Kidney (tissue), 14 donors: Measurements from ENCODE around the gene DPH6. TPM values are rescaled to one million over a fixed set of nuclear protein-coding genes. Genes with fewer than 3 reads are reported as not detected.
A peak's percentile ranks its signal among the peaks of the same experiment; 100 is the strongest.

Experiments used
- DNase-seq, 5 donors: peaks; one replicate each; pipeline ENCODE4 v3.0.0-alpha.2; 2013 to 2020
- FAIRE-seq: peaks from 2 replicates; lab custom pipeline; 2012; peaks lifted over from hg19 to GRCh38; lab: Jason Lieb, UNC
- H3K27ac ChIP-seq, 2 donors: one replicate each; pipeline ENCODE4 v1.7.0; 2013; ENCODE audit warnings: low read depth in 2 of 2, low read length in 2 of 2, inconsistent platforms in 1 of 2
- H3K27me3 ChIP-seq: one replicate; pipeline ENCODE4 v1.7.1; 2013; ENCODE audit warnings: low read length, inconsistent platforms; ENCODE audit not compliant: control insufficient read depth, insufficient read depth
- H3K36me3 ChIP-seq, 3 donors: one replicate each; pipeline versions ENCODE4 v1.7.0 to v1.7.1; 2013; ENCODE audit warnings: low read length in 3 of 3, control low read depth in 1 of 3, inconsistent platforms in 1 of 3; ENCODE audit not compliant: insufficient read depth in 3 of 3, control insufficient read depth in 2 of 3
- H3K4me1 ChIP-seq, 3 donors: one replicate each; pipeline versions ENCODE4 v1.7.0 to v1.7.1; 2013; ENCODE audit warnings: low read length in 3 of 3, inconsistent platforms in 1 of 3, low read depth in 1 of 3; ENCODE audit not compliant: control insufficient read depth in 2 of 3, insufficient read depth in 2 of 3
- H3K4me3 ChIP-seq, 3 donors: one replicate each; pipeline versions ENCODE4 v1.7.0 to v1.8.1; 2013; ENCODE audit warnings: low read length in 3 of 3, control low read depth in 1 of 3, inconsistent platforms in 1 of 3
- H3K9ac ChIP-seq, 3 donors: one replicate each; pipeline versions ENCODE4 v1.7.0 to v1.7.1; 2013; ENCODE audit warnings: low read length in 3 of 3, control low read depth in 1 of 3, inconsistent platforms in 1 of 3
- H3K9me3 ChIP-seq, 3 donors: one replicate each; pipeline versions ENCODE4 v1.7.0 to v1.7.1; 2013; ENCODE audit warnings: low read length in 3 of 3, control low read depth in 1 of 3, inconsistent platforms in 1 of 3; ENCODE audit not compliant: control insufficient read depth in 2 of 3, insufficient read depth in 1 of 3
- CTCF ChIP-seq: IDR thresholded peaks from 3 replicates; pipeline ENCODE4 v1.5.1; 2012; ENCODE audit warnings: mild to moderate bottlenecking, moderate library complexity, borderline replicate concordance; ENCODE audit not compliant: insufficient read depth; ENCODE audit errors: extremely low read depth
- intact Hi-C: fragments of 100-400 bp; cut with DNase I; formaldehyde crosslinking; loops from one replicate; pipeline ENCODE4 v1.11.1; 2022
- polyA plus RNA-seq: library from polyadenylated mRNA; stranded (reverse); fragments of 350-450 nt; fragmentation: Illumina TruSeq; extraction: RNeasy Lipid Tissue Mini Kit (QIAGEN cat#74804); gene quantifications from one replicate; pipeline ENCODE4 v1.2.3, GENCODE V29; 2014; ENCODE audit warnings: low read depth, low replicate concordance; ENCODE audit not compliant: insufficient read depth
- total RNA-seq: library from RNA; stranded (reverse); fragmentation: NEBNext Ultra II Directional; extraction: Animal tissue kit (Norgen Biotek cat#: 25700); gene quantifications from one replicate; pipeline ENCODE4 v1.2.1, GENCODE V29; 2021
- donor health status: control.
- donor health status: control.
- donor health status: control.
- donor health status: control.
- donor health status: control.
- donor health status: DM: yes; HTN: yes; CAD: no.
- donor health status: Normal renal cell carcinoma (clear cell type).

Gene DPH6
- total and polyA plus RNA-seq, 2 donors from 2014 or later: 10.1 to 29.8 TPM

GRCh38 chr15:35410775-35411174, 135.2 kb downstream of the DPH6 start:
- FAIRE-seq (no peak), DNase-seq (no peak)
- H3K27me3 ChIP-seq: no peaks in the 10 kb centered on the region
- no peak overlapping the region for H3K9ac ChIP-seq
- intact Hi-C loops: loop anchor here (10.0 kb wide), 1 partner anchor 46 kb away; no protein-coding TSS in a partner anchor
- H3K4me1 ChIP-seq: no peaks in the 10 kb centered on the region
- no peaks in the 10 kb centered on the region for H3K9me3 ChIP-seq
- H3K27ac ChIP-seq: no peak overlapping the region
- H3K4me3 ChIP-seq: no peak overlapping the region
- no peak for TF ChIP-seq CTCF
- H3K36me3 ChIP-seq: no peaks in the 10 kb centered on the region

GRCh38 chr15:35399901-35400300, 146.1 kb downstream of the DPH6 start:
- DNase-seq (peak in 1 of 5 donors; percentile 7), FAIRE-seq (no peak)
- H3K9ac ChIP-seq: no peak overlapping the region
- intact Hi-C loops: no loop called here
- H3K9me3 ChIP-seq: peaks cover 0 to 2% (median 0%) of the 10 kb centered on the region in 3 donors
- no peak for TF ChIP-seq CTCF
- no peaks in the 10 kb centered on the region for H3K36me3 ChIP-seq
- H3K27ac ChIP-seq: no peak overlapping the region
- no peak overlapping the region for H3K4me3 ChIP-seq
- no peaks in the 10 kb centered on the region for H3K27me3 ChIP-seq
- H3K4me1 ChIP-seq: no peaks in the 10 kb centered on the region

- no peak for TF ChIP-seq CTCF
- intact Hi-C loops: no loop called here
- FAIRE-seq (no peak), DNase-seq (no peak)
- Histone ChIP-seq H3K36me3 (no peaks in the 10 kb centered on the region), H3K27me3 (no peaks in the 10 kb centered on the region), H3K4me3 (no peak overlapping the region), H3K27ac (no peak overlapping the region), H3K9me3 (no peaks in the 10 kb centered on the region), H3K9ac (no peak overlapping the region), H3K4me1 (no peaks in the 10 kb centered on the region)
These were observed 148.9 kb downstream of the DPH6 start for GRCh38 chr15:35397027-35397426.

GRCh38 chr15:35394416-35394815, 151.5 kb downstream of the DPH6 start:
- DNase-seq: no peak
- intact Hi-C loops: no loop called here
- H3K4me1 ChIP-seq: no peaks in the 10 kb centered on the region
- H3K9me3 ChIP-seq: no peaks in the 10 kb centered on the region
- no peak for TF ChIP-seq CTCF
- H3K27ac ChIP-seq: no peak overlapping the region
- H3K36me3 ChIP-seq: no peaks in the 10 kb centered on the region
- FAIRE-seq: no peak
- no peak overlapping the region for H3K4me3 ChIP-seq
- H3K9ac ChIP-seq: no peak overlapping the region
- H3K27me3 ChIP-seq: no peaks in the 10 kb centered on the region
